GM18870 (cell line): Measurements from ENCODE around the gene CACNA1E.
"Not testable (repeated sequence)": the region's sequence is repeated elsewhere in the genome, so short reads cannot be mapped to it uniquely, and the experiment has no call there.

ENCODE experiments used
- ATAC-seq: cut with Tn5 transposase; IDR thresholded peaks from one replicate; pipeline ENCODE4 v1.9.1; 2021; ENCODE audit warnings: moderate library complexity; ENCODE audit not compliant: unreplicated experiment

The CACNA1E gene

DNA sequence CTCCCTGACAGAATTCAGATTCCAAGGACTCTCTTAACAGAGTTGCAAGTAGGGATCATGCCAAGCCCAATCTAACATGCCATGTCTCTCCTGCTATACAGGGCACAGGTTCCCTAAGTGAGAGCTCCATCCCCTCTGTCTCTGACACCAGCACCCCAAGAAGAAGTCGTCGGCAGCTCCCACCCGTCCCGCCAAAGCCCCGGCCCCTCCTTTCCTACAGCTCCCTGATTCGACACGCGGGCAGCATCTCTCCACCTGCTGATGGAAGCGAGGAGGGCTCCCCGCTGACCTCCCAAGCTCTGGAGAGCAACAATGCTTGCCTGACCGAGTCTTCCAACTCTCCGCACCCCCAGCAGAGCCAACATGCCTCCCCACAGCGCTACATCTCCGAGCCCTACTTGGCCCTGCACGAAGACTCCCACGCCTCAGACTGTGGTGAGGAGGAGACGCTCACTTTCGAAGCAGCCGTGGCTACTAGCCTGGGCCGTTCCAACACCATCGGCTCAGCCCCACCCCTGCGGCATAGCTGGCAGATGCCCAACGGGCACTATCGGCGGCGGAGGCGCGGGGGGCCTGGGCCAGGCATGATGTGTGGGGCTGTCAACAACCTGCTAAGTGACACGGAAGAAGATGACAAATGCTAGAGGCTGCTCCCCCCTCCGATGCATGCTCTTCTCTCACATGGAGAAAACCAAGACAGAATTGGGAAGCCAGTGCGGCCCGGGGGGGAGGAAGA is 315.0 kb downstream of the CACNA1E start:
- no peak for ATAC-seq

GRCh38 chr1:181801617-181802016 is 318.3 kb downstream of the CACNA1E start:
- no peak for ATAC-seq

DNA sequence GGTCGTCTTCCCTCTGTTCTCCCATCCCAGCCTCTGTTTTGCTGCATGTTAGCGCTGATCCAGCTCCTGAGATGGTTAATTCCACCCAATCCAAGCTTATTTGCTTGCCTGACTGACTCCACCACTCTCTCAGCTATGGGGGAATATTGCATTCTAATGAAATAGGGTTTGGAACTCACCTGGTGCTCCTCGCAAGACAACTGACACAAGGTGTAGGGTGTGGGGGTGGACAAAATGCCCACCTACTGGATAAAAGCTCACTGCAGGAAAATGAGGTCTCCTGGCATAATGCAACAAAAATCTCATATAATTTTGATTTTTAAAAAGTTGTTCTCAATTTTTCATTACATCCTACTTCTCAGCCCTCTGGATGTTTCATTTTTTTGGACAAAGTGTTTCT is 319.1 kb downstream of the CACNA1E start:
- ATAC-seq, result no peak

DNA sequence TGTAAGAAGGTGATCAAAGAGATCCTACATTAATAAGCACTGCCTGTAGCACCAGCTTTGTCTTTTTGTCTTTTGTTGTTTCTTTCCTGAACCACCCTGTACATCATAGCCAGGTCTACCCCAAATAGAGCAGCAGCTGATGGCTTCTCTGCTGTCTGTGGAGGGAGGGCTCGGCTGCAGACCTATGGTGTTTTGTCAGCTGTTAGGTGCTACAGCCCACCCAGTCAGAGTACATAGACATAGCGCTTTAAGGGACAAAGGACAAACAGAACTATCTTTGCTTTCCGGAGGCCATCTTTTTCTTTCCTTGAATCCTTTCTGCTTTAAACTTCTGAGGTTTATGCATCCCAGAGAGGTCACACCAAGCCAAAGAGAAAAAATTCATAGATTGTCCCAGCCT is 320.1 kb downstream of the CACNA1E start:
- ATAC-seq, result no peak

DNA sequence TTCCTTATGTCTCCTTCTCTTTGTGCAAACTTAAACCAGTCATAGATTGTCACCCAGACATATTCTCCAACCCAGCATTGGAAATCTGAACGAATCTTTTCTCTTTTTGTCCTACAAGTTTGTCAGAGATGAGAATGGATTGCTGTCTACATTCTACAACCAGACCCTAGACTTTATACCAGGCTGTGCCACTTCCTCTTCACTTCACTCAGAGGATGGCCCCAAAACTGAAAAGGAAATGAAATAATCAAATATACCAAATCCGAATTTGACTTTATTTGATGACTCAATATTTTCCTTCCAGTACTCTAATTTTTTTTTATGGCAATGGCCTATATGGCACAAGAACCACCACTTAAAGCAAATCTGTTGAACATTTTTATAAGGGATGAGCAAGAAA is 321.7 kb downstream of the CACNA1E start:
- ATAC-seq, result no peak

DNA sequence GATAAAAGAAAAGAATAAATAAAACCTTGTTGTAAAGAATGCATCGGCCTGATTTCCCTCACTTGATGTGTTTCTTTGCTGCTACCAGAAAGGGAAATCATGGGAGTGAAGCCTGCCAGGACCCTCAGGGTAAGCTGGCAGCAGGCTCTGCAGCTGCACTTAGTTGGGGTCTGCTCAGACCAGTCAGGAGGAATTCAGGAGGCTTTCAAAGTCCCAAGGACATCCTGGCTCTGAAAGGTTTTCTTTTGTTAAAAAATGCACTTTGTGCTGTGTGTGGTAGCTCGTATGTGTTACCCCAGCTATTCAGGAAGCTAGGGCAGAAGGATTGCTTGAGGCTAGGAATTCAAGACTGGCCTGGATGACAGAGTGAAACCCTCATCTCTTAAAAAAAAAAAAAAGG is 323.4 kb downstream of the CACNA1E start:
- ATAC-seq, result no peak

GRCh38 chr1:181807251-181807650 is 323.9 kb downstream of the CACNA1E start:
- no peak for ATAC-seq

DNA sequence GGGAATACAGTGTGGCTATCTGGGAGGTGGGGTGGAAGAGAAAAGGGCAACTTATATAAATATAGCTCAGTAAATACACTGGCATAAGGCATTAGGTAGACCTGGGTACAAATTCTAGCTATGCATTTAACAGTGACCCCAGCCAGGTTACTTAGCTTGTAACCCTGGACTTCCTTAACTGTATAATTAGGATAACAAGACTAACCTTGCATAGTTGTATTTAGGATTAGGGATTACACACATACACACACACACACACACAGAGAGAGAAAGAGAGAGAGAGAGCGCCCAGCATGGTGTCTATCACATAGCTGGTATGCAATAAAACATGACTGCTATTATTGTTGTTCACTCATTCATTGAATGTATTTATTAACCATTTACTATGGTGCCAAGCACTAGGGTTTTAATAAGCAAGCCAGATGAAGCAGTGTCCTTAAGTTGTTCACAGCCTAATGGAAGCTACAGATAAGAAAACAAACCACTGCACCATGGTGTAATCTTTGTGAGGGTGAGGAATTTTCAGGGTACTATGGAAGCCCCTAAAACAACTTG is 326.8 kb downstream of the CACNA1E start:
- no peak for ATAC-seq

DNA sequence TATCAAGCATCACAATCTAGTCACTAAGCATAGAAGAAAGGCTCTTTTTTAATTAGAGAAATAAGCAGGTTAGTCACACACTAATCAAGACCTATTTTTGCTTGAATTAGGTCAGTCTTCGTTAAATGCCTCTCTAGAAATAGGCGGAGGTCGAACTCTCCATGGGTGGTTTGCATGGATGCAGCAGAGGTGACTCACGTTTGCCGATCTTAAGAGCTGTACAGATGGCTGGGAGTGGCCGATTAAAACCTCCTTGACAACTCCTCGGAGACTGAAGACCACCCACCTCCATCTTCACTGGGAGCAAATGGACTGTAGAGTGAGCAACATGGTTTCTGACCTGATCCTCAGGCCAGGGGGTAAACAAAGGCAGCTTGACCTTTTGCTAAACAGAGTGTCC is 328.9 kb downstream of the CACNA1E start:
- no peak for ATAC-seq

DNA sequence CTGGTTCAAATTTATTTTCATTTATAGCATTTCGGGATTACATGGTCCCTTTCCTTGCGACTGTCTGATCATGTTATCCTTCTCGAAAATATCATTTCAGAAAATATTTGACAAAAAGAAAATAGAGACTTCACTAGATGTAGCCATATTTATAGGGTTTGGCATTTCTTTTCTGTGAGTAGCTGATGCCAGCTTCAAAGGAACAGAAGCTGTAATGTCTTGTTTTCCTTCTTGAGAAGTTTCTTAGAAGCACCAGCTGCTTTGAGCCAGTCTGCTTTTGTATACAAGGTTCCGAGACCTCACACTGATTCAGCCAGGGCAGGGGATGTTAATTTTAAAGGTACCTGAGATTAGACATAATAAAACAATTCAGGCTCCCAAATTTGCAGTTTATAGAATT is 329.9 kb downstream of the CACNA1E start:
- ATAC-seq, result no peak

DNA sequence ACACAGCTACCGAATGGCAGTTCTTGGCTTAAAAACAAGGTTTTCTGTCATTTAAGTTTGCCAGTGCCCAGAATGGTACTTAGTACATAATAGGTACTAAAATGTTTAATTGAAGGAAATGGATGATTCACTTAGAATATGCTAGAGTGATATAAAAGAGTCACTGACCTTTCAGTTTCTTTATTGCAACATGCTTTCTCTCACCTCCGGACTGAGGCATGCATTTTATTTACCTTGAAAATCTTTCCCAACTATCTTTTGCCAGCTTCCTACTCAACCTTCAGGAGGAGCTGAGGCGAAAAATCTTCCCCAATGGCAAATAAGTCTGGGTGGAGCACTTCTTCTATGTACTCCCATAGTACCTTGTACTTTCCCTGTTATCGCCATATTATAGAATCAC is 333.3 kb downstream of the CACNA1E start:
- no peak for ATAC-seq

DNA sequence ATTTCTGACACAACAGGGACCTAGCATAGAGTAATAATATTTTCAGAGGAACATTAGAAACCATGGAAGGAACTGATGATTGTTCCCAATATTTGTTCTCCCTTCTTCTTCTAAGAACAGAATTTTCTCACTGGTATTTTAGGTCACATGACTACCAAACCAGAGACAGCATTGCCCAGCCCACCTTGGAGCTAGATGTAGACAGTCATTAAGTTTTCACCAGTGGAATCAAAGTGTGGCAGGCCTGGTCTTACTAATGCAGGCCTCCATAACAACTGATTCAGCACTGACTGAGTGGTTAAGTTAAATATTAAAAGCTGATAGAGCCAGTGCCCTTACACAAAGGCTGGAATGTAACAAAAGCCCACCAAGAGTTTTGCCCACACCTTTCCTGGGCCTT is 333.8 kb downstream of the CACNA1E start:
- ATAC-seq, result no peak

GRCh38 chr1:181818459-181818858 is 335.1 kb downstream of the CACNA1E start:
- no peak for ATAC-seq

DNA sequence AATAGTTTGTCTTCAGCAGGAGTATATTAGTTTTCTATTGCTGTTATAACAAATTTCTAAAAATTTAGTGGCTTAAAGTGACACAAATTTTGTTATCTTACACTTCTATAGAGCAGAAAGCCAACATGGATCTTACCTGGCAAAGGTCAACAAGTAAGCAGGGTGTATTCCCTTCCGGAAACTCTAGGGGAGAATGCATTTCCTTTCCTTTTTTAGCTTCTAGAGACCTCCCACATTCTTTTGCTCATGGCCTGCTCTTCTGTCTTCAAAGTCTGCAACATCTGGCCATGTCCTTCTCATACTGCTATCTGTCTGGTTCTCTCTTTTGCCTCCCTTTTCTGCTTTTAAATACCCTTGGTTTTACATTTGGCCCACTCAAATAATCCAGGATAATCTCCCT is 335.6 kb downstream of the CACNA1E start:
- no peak for ATAC-seq

- no peak for ATAC-seq
Observed at GRCh38 chr1:181821701-181822100, 338.4 kb downstream of the CACNA1E start.

DNA sequence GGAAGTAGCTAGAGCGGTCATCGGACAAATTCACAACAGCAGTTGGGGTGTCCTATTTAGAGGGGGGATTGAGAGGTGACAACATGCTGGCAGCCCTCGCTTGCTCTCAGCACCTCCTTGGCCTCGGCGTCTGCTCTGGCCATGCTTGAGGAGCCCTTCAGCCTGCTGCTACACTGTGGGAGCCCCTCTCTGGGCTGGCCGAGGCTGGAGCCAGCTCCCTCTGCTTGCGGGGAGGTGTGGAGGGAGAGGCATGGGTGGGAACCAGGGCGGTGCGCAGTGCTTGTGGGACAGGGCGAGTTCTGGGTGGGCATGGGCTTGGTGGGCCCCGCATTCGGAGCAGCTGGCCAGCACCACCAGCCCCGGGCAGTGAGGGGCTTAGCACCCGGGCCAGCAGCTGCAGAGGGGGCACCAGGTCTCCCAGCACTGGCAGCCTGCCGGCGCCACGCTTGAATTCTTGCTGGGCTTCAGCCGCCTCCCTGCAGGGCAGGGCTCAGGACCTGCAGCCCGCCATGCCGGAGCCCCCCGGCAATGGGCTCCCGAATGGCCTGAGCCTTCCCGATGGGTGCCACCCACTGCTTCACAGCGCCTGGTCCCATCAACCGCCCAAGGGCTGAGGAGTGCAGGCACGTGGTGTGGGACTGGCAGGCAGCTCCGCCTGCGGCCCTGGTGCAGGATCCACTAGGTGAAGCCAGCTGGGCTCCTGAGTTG is 349.0 kb downstream of the CACNA1E start:
- not testable (repeated sequence) for ATAC-seq

DNA sequence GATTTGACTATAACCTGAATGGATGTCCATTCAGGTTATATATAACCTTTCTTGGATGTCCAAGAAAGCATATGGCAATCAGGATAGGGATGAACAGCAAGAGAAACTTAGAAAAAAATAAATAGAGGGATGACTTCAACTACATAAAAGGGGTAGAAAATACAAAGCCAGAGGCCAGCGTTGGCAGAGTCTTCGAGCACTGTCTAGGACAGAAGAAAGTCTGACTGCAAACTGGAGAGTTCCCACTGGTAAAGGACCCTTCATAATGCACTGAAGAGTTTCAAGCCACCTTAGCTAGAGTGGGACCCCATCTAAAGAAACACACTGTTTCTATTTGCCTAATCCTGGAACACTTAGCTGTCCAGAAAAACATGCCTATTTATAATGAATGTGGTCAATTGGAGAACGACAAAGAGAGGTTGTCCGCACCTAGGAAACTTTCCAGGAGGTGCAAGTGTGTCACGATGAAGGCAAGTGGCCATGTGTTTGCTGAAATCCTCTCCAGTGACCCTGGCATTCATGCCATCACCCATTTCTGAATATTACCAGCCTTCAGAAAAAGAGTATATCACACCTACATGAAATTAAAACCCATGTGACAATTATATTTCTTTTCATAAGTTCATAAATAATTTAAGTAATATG is 362.8 kb downstream of the CACNA1E start:
- ATAC-seq, result no peak

DNA sequence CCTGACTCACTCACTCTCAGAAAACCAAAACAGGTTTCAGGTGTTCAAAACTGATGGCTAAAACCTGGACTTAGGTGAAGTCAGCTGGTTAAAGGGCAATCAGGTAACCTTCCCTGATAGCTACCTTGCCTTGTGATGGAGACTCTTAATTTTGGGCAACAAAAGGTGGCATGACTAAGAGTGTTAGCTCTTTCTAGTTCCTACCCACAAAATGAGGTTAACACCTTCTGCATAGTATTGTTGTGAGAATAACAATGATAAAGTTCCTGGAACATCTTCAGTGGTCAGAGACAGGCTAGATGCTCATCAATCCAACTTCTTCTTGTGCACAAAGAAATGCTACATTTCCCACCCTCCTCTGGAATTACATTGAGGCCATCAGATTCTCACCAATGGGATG is 363.4 kb downstream of the CACNA1E start:
- no peak for ATAC-seq

DNA sequence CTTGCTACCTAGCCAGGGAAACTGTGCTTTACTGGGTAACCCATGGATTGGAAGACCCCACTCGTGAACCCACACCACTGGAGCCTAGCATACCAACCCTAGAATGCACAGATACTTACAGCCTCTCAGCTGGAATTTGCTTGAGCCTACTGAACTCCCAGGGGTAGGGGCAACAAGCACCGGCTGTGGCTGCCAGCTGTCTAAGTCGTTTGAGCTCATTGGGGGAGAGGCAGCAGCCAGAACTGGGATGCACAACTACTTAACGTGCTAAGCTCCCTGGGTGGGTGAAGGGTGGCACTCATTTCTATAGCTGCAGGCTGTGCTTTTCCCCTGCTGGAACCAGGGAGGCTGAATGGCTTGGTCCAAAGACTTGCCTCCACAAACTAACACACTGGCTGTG is 365.8 kb downstream of the CACNA1E start:
- no peak for ATAC-seq

DNA sequence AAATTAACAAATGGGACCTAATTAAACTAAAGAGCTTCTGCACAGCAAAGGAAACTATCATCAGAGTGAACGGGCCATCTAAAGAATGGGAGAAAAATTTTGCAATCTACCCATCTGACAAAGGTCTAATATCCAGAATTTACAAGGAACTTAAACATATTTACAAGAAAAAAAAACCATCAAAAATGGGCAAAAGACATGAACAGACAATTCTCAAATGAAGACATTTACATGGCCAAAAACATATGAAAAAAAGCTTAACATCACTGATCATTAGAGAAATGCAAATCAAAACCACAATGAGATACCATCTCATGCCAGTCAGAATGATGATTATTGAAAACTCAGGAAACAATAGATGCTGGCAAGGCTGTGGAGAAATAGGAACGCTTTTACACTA is 370.9 kb downstream of the CACNA1E start:
- ATAC-seq, result not testable (repeated sequence)

GRCh38 chr1:181855380-181855779 is 372.1 kb downstream of the CACNA1E start:
- ATAC-seq, result no peak
